ENCODE measurements around the gene RHBDL3.
"Not testable (repeated sequence)": the region's sequence is repeated elsewhere in the genome, so short reads cannot be mapped to it uniquely, and the experiment has no call there.

Gene RHBDL3

GRCh38 chr17:32331243-32332040 lies 65.8 kb downstream of the RHBDL3 start:
- no peak for DNase-seq

GRCh38 chr17:32333187-32333586 lies 67.6 kb downstream of the RHBDL3 start:
- DNase-seq, result no peak

- DNase-seq, result no peak
Measured at GRCh38 chr17:32335046-32335445, 69.4 kb downstream of the RHBDL3 start.

- DNase-seq, result peak; percentile 78
Measured at GRCh38 chr17:32335687-32336086, 70.1 kb downstream of the RHBDL3 start.

- DNase-seq, result peak; percentile 39
Measured at GRCh38 chr17:32341141-32341856, 75.7 kb downstream of the RHBDL3 start.

- peak; percentile 81 for DNase-seq
Measured at GRCh38 chr17:32341857-32342602, 76.4 kb downstream of the RHBDL3 start, which contains the start of gene C17orf75. Gene C17orf75, minus strand, starts transcription at chr17:32342173. Its CDS starts 34 bp downstream, at chr17:32342139.

GRCh38 chr17:32342603-32343325 lies 77.1 kb downstream of the RHBDL3 start:
- DNase-seq, result no peak

- no peak for DNase-seq
Measured at GRCh38 chr17:32345951-32346600, 80.4 kb downstream of the RHBDL3 start.

- DNase-seq, result no peak
Measured at GRCh38 chr17:32348483-32348800, 82.8 kb downstream of the RHBDL3 start.

- peak; percentile 27 for DNase-seq
Measured at GRCh38 chr17:32349503-32349853, 83.8 kb downstream of the RHBDL3 start.

- DNase-seq, result peak; percentile 96
Measured at GRCh38 chr17:32349854-32350665, 84.4 kb downstream of the RHBDL3 start, which contains the start of gene ZNF207. Gene ZNF207, plus strand, starts transcription at chr17:32350157. Its CDS starts 129 bp downstream, at chr17:32350286.

GRCh38 chr17:32350666-32351418 lies 85.2 kb downstream of the RHBDL3 start:
- peak; percentile 66 for DNase-seq

GRCh38 chr17:32352734-32353133 lies 87.1 kb downstream of the RHBDL3 start:
- DNase-seq, result not testable (repeated sequence)

- DNase-seq, result no peak
Measured at GRCh38 chr17:32355649-32356377, 90.2 kb downstream of the RHBDL3 start.

GRCh38 chr17:32356378-32356743 lies 90.7 kb downstream of the RHBDL3 start:
- DNase-seq, result no peak

- DNase-seq, result no peak
Measured at GRCh38 chr17:32356750-32357149, 91.1 kb downstream of the RHBDL3 start.

- DNase-seq, result no peak
Measured at GRCh38 chr17:32357615-32358014, 92.0 kb downstream of the RHBDL3 start.

GRCh38 chr17:32361270-32361669 lies 95.6 kb downstream of the RHBDL3 start:
- no peak for DNase-seq

GRCh38 chr17:32370426-32370825 lies 104.8 kb downstream of the RHBDL3 start:
- DNase-seq, result no peak
